ENCODE measurements around the gene MAP2K7. TPM values are rescaled to one million over a fixed set of nuclear protein-coding genes. Genes with fewer than 3 reads are reported as not detected.
"Not testable (repeated sequence)": the region's sequence is repeated elsewhere in the genome, so short reads cannot be mapped to it uniquely, and the experiment has no call there.

Gene MAP2K7
- total and polyA plus RNA-seq, 8 donors = 4.1 to 52.2 (median 14.7) TPM

DNA sequence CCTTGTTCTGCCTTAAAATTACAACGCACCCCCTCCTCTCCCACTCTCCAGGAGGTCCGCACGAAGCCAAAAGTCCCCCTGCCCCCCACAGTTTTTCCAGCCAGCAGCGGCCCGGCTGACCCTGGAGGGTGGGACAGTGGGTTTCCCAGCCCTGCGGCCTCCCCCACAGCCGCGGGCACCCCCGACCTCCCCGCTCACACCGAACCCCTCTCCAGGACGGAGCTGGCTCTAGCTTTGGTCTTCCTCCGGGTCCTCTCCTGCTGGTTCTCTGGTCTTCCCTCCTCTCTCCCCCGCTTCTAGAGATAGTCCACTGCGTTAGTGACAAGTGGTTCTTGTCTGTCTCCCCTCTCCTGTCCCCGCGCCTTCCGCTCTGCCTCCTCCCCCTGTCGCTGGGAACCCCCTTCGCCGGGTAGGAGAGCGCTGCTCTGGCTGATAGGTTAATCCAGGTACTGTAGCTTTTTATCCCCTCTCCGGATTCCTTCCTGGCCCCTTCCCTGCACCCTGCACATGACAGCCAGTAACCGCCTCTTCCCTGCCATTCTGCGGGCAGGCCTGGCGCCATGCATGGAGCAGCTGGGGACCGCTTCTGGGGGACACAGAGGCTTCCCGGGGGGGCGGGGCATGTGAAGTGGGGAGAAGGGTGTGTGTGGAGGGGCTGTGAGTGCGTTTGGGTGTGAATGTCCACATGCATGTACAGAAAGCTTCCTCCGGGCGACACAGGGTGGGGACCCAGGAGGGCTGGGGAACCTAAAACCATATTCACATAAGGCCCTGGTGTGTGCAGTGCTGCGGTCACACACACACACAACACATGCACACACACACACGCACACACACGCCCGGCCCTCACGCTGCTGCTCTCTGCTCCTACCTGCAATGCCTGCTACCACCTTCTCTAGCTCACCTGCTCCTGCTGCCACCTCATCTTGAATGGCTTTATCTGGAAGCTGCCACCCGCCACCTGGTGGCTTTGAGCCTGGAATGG is 46.7 kb upstream of the MAP2K7 start:
- Histone ChIP-seq H3K36me3 (peaks cover 0 to 39% (median 28%) of the 10 kb centered on the region in 4 donors), H3K27ac (no peak overlapping the region), H3K27me3 (peaks cover 0 to 65% (median 15%) of the 10 kb centered on the region in 3 donors), H3K4me1 (peaks cover 8 to 18% (median 17%) of the 10 kb centered on the region in 4 donors), H3K9me3 (no peaks in the 10 kb centered on the region), H3K4me3 (no peak overlapping the region)
- intact Hi-C loops (cut with DNase I; ENCODE audit: low total_unique reads) = loop anchor here (10.0 kb wide), 1 partner anchor 68 kb away; the partner anchor contains the start of genes CTXN1 and SNAPC2
- no peak for DNase-seq
- WGBS, 5 donors = 84 to 87% (median 85%) methylated on average over 37 to 38 of the region's 38 CpGs
- TF ChIP-seq POLR2AphosphoS5 (IDR thresholded peaks at IDR 0.05) (no peak), EP300 (IDR thresholded peaks at IDR 0.05) (no peak), POLR2A (IDR thresholded peaks at IDR 0.05) (no peak)
- TF ChIP-seq, protein P1, sequence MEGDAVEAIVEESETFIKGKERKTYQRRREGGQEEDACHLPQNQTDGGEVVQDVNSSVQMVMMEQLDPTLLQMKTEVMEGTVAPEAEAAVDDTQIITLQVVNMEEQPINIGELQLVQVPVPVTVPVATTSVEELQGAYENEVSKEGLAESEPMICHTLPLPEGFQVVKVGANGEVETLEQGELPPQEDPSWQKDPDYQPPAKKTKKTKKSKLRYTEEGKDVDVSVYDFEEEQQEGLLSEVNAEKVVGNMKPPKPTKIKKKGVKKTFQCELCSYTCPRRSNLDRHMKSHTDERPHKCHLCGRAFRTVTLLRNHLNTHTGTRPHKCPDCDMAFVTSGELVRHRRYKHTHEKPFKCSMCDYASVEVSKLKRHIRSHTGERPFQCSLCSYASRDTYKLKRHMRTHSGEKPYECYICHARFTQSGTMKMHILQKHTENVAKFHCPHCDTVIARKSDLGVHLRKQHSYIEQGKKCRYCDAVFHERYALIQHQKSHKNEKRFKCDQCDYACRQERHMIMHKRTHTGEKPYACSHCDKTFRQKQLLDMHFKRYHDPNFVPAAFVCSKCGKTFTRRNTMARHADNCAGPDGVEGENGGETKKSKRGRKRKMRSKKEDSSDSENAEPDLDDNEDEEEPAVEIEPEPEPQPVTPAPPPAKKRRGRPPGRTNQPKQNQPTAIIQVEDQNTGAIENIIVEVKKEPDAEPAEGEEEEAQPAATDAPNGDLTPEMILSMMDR (IDR thresholded peaks at IDR 0.05) = no peak

- Histone ChIP-seq H3K27ac (no peak overlapping the region), H3K36me3 (peaks cover 0 to 39% (median 28%) of the 10 kb centered on the region in 4 donors), H3K9me3 (no peaks in the 10 kb centered on the region), H3K27me3 (peaks cover 0 to 73% (median 22%) of the 10 kb centered on the region in 3 donors), H3K4me1 (peaks cover 15 to 26% (median 24%) of the 10 kb centered on the region in 4 donors), H3K4me3 (no peak overlapping the region)
- 50 to 90% (median 57%) methylated on average over 2 to 8 of the region's 8 CpGs for WGBS, 5 donors
- no peak for DNase-seq
- intact Hi-C loops (cut with DNase I; ENCODE audit: low total_unique reads) = loop anchor here (10.0 kb wide), 1 partner anchor 67 kb away; the partner anchor contains the start of genes CTXN1 and SNAPC2
- TF ChIP-seq, protein P1 (IDR thresholded peaks at IDR 0.05) = no peak
- TF ChIP-seq POLR2AphosphoS5 (IDR thresholded peaks at IDR 0.05) (no peak), POLR2A (IDR thresholded peaks at IDR 0.05) (no peak), EP300 (IDR thresholded peaks at IDR 0.05) (no peak)
Measured at GRCh38 chr19:7857727-7858108, 46.0 kb upstream of the MAP2K7 start.

GRCh38 chr19:7858109-7858770 is 45.4 kb upstream of the MAP2K7 start:
- Histone ChIP-seq H3K36me3 (peaks cover 0 to 39% (median 29%) of the 10 kb centered on the region in 4 donors), H3K4me1 (peaks cover 17 to 25% (median 22%) of the 10 kb centered on the region in 4 donors), H3K4me3 (no peak overlapping the region), H3K9me3 (no peaks in the 10 kb centered on the region), H3K27ac (no peak overlapping the region), H3K27me3 (peaks cover 0 to 78% (median 27%) of the 10 kb centered on the region in 3 donors)
- TF ChIP-seq, protein P1 (IDR thresholded peaks at IDR 0.05) = no peak
- no peak for TF ChIP-seq POLR2AphosphoS5 (IDR thresholded peaks at IDR 0.05)
- no peak for TF ChIP-seq EP300 (IDR thresholded peaks at IDR 0.05)
- TF ChIP-seq POLR2A (IDR thresholded peaks at IDR 0.05) = no peak
- DNase-seq = peak in 1 of 2 donors; percentile 84
- intact Hi-C loops (cut with DNase I; ENCODE audit: low total_unique reads) = loop anchor here (10.0 kb wide), 1 partner anchor 67 kb away; the partner anchor contains the start of genes CTXN1 and SNAPC2
- WGBS, 5 donors = 46 to 64% (median 58%) methylated on average over 24 to 29 of the region's 29 CpGs

DNA sequence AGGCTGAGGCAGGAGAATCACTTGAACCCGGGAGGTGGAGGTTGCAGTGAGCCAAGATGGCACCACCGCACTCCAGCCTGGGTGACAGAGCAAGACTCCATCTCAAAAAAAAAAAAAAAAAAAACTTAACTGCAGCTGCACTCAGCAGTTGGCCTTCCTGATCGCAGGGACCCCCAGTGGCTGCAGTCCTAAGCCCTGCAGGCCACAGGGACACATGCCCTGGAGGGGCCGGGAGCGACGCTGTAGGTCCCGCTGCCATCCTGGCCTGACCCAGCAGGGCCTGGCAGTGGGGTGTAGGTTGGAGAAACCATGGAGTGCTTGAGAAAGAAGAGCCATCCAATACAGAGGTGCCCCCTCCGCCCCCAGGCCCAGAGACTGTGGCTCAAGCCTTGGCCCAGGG is 44.6 kb upstream of the MAP2K7 start:
- H3K27ac ChIP-seq, H3K4me3 ChIP-seq, H3K9me3 ChIP-seq, DNase-seq: not testable (repeated sequence)
- intact Hi-C loops (cut with DNase I; ENCODE audit: low total_unique reads) = loop anchor here (10.0 kb wide), 1 partner anchor 66 kb away; the partner anchor contains the start of genes CTXN1 and SNAPC2
- WGBS, 5 donors = 96 to 99% (median 98%) methylated on average over 8 of the region's 8 CpGs
- peaks cover 0 to 87% (median 27%) of the 10 kb centered on the region in 3 donors for H3K27me3 ChIP-seq
- peaks cover 16 to 21% (median 18%) of the 10 kb centered on the region in 4 donors for H3K4me1 ChIP-seq
- H3K36me3 ChIP-seq = peaks cover 0 to 47% (median 36%) of the 10 kb centered on the region in 4 donors
